ENCODE data around the gene ADORA2A.
A peak's percentile ranks its signal among the peaks of the same experiment; 100 is the strongest.

Gene ADORA2A

DNA sequence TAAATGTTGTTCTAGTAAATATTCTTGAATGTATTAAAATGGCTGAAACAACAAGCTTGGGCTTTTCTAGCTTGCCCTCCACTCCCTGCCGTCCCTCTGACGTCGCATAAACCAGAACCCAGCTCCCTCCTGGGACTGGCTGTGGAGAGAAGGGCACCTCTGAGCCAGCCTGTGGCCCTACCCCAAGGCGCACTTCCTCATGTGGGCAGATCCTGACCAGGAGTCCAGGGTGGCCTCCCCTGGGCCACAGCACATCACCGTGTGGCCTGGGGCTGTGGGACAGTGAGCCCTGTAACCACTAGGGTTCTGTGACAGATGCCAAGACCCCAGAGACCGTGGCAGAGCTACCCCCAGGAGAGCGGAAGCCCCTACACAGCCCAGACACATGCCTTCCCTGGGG lies 10.2 kb upstream of the ADORA2A start:
- DNase-seq (ENCODE audit: low read depth in 2 of 3, low spot score in 2 of 3), result no peak

DNA sequence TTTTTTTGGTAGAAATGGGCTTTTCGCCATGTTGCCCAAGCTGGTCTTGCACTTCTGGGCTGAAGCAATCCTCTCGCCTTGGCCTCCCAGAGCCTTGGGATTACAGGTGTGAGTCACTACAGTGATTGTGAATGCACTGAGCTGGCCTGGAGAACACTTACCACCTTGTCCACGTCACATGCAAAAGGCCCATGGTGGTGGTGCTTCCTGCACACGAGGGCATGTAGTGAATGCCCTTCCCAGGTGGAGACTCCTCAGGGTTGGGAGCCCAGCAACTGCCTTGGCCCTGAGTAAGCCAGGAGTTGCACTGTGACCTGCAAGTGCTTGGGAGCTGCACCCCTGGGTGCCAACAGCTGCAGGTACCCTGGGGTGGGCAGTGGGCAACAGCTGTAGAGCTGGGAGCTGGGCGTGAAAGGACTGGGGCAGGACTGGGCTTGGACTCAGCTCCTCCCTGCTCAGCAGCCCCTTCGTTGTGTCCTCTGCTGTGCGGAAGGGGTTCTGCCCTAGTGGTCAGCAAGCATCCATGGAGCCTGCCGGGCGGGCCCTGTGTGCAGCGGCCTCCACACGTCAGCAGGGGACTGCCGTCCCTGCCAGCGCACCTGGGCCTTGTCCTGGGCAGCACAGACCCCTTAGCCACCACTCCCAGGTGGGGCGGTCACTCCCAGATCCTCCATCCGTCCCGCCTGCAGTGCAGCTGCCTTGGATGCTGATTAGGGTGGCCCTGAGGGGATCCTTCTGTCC lies 9.3 kb upstream of the ADORA2A start:
- no peak for DNase-seq (ENCODE audit: low read depth in 2 of 3, low spot score in 2 of 3)

DNA sequence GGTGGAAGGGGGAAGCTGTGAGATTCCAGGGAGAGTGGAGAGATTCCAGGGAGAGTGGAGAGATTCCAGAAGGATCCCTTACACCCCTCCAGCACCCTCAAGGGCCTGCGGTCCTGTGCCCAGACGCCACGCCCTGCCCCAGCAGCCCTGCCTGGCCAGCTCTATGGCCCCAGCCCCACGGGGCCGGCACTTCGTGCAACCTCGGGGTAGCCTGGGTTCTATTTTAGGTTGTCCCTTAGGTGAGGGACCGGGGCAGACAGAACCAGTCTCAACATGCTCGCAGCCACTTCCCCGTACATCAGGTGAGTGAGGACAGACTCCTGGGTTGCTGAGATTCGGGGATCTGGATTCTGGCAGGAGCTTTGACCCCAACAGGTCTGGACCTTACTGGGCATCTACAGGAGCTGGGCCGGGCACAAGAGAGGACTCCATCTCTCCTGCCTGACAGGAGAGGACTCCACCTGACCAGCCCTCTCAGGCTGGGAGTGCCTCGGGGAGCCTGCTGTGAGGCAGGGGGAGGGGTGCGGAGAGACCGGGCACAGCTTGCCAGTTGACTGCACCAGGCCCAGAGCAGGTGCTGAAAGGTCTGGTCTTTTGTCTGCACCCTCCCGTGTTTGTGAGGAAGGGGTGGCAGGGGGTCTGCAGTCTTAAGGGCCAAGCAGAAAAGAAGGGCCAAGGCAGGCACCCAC lies 8.5 kb upstream of the ADORA2A start:
- no peak for DNase-seq (ENCODE audit: low read depth in 2 of 3, low spot score in 2 of 3)

GRCh38 chr22:24419475-24419850 lies 7.9 kb upstream of the ADORA2A start:
- DNase-seq (ENCODE audit: low read depth in 2 of 3, low spot score in 2 of 3), result no peak

GRCh38 chr22:24420072-24420976 lies 7.1 kb upstream of the ADORA2A start:
- DNase-seq (ENCODE audit: low read depth in 2 of 3, low spot score in 2 of 3), result no peak

DNA sequence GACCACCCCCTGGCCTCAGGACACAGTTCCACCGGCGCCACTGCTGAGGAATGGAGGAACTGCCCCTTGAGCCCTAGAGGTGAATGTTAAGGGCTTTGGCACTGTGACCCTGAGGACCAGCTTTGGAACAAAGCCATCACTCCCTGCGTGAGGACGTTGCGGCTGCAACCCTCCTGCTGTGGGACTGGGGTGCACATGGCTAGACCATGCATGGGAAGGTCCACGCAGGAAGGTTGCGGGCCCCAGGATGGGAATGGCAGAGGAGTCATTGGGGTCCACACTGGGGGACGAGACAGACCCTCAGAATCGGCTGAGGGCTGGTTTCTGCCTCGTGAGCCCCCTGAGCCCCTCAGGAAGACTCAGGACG lies 6.4 kb upstream of the ADORA2A start:
- no peak for DNase-seq (ENCODE audit: low read depth in 2 of 3, low spot score in 2 of 3)

DNA sequence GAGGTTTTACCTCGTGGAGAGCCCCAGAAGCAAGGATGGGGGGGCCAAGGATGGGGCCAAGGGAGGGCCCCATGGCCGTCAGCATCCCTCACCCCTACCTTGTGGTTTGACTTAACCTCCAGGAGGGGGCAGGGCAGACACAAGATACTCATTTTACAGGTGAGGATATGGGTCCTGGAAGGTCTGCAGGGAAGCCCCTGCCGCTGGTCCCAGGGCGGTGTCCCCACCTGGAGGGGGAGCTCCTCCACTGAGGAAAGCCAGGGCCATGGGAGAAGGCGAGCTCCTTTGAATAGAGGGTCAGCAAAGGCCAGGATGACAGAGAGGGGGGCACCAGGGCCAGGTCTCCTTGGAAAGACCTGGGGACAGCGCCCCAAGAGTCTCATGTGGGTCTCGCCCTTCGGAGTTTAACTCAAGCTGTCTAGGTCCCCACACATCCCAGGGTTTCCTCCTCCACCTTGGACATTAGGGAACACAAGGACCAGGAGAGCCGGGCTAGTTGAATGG lies 5.9 kb upstream of the ADORA2A start:
- no peak for DNase-seq (ENCODE audit: low read depth in 2 of 3, low spot score in 2 of 3)

DNA sequence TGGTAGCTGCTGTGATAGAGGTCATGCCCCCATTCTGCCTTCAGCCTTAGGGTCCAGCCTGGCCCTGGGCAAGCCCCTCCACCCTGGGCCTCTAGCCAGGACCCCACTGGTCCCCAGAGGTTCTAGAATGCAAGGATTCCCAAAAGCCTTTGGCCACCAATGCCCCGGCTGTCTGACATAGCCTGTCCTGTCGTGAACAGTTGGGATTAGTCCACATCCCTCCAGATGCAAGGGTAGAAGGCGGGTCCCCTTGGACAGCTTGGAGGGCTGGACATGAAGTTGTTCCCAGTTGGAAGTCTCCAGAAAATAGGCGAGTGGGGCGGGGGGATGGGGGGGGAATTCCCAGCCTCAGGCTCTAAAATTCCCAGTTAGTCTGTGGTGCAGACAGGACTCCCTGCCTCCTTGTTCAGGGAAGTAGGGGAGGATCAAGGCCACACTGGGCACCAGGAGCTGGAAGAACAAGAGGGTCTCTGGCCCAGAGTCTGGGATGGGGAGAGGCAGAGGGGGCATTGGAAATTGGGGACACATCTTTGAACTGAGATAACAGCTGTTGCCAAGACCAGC lies 5.2 kb upstream of the ADORA2A start:
- no peak for DNase-seq (ENCODE audit: low read depth in 2 of 3, low spot score in 2 of 3)

DNA sequence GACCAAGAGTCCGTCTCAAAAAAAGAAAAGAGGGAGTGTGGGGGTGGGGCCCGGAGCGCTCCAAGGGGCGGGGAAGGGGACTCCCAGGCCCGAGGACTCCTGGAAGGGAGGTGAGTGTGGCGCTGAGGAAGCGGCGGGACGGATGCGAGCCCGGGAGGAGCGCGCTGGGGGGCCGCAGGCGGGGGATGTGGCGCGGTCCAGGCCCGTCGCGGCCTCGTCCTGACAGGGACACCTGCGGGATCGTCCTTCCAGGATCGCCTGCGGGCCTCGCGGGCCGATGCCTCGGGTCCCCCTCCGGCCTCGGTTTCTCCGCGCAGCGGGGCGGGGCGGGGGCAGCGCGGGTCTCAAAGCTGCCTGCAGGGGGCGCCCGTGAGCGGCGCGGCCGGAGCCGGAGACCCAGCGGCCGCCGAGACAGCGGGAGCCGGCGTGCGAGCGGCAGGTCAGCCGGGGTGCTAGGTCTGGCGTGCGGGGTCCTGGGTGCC lies 3.8 kb upstream of the ADORA2A start:
- peak in 1 of 3 experiments; percentile 72 for DNase-seq (ENCODE audit: low read depth in 2 of 3, low spot score in 2 of 3)

DNA sequence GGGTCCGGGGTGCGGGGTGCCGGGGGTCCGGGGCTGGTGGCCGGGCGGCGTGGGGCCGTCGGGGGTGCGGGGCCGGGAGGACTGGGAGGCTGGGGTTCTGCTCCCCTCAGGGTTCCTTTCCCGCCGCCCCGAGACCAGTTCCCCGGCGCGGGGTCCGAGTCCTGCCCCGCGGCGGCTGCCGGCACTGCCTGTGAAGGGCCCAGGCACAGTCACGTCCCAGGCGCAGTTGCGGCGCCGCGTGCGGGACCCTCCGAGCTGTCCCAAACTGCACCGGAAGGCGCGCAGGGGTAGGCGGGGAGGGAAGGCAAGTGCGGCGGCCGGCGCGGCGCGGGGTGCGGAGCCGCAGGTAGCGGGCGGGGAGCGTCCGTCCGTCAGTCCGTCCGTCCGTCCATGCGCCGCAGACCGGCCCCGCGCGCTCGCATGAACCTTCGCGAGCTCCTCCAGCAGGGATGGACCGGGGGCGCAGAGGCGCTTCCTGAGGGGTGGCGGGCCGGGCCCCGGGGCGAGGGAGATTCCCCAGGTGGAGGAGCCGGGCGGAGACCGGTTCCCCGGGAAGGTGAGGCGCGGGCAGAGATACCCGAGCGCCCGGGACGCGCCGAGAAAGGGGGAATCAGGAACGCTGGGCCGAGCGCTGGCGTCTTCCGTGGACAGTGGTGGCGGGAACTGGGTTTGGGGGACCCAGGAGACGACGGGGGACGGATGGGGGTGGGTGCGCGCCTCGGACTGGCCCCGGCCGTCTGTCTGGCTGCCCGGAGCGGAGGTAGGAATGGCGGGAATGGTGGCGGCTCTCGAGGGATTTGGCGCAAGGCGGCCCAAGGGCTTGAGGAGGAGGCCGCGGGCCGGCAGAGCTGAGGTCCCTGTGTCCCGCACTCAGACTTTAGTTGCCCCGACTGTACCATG lies 3.1 kb upstream of the ADORA2A start:
- DNase-seq (ENCODE audit: low read depth in 2 of 3, low spot score in 2 of 3), result no peak

DNA sequence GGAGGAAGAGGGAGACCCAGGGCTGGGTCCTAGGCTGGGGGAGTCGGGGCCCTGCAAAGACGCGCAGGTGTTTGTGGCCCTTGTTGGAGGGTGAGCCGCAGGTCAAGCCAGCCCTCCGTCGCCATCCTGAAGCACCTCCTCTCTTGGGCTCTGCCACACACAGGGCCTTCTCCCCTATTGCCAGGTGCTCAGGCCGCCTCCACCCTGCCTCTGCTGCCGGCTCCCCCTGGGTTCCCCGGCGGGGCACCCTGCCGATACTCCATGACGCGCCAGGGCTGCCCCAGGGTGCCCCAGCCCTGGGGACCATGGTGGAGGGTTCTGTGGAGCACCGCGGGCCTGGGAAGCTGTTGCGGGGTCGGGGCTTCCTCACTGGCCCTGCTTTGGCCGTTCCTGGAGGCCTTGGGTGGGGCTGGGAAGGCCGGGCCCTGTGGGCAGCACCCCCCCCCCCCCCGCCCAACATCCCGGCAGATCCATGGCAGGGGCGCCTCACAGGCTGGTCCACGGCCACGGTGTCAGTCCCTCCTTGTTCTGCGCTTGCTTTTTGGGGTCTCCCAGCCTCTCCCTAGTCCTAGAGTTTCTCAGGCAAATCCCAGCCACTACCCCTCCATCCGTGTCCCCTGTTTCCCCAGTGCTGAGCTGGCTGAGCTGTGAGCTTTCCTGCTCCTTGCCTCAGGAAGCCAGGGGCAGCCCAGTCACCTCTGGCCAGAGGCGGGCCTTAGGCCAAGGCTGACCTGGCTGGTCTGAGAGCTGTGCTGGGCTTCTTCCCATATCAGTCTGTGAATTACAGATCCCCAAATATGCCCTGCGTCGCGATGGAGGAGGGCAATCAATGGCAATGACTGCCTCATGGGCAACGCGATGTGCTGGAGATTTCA lies 2.3 kb upstream of the ADORA2A start:
- DNase-seq (ENCODE audit: low read depth in 2 of 3, low spot score in 2 of 3), result no peak

DNA sequence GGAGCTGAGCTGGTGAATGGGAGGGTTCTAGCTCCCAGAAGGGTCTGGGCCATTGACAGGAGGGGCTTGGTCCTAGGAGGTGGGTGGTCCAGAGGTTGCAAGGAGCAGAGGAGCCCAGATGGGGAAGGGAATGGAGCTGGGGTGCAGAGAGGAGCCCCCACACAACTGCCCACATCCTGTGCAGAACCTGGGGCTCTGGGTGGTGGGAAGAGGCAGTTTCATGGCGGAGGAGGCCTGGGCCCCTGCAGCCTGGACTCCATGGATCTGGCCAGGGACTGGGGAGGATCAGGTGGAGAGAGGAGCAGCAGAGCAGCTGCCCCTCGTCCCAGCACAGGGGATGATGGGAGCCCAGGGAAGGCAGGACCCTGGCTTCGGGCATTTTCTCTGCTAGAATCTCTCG lies 963 bp upstream of the ADORA2A start:
- DNase-seq (ENCODE audit: low read depth in 2 of 3, low spot score in 2 of 3), result no peak

DNA sequence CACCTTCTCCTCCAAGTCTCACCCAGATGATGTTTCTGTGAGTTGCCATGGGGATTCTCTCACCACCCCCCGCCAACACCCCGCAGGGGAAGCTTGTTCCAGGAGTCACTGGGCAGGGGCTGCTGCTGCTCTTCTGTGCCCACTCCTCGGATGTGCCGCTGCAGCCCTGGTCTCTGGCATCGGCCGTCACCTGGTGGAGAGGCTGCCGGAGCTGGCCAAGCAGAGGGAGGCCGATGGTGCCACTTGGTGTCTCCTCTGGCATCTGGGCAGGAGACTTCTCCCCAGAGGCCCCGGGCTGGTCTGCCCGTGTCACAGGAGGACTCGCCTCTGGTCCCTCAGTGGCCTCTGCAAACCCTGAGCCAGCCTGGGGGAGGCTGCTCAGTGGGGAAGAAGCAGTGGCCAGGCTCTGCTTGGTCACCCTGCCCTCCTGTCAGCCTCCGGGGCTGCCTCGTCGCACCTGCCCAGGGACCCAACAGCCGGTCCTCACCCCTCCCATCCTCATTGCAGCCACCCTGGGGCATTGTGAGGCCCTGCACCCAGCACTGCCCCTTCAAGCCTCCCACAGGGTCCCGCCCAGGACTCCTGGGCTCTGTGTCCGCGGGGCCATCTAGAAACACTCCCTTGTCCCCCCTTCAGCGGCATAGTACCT lies 424 bp upstream of the ADORA2A start:
- DNase-seq (ENCODE audit: low read depth in 2 of 3, low spot score in 2 of 3), result no peak

DNA sequence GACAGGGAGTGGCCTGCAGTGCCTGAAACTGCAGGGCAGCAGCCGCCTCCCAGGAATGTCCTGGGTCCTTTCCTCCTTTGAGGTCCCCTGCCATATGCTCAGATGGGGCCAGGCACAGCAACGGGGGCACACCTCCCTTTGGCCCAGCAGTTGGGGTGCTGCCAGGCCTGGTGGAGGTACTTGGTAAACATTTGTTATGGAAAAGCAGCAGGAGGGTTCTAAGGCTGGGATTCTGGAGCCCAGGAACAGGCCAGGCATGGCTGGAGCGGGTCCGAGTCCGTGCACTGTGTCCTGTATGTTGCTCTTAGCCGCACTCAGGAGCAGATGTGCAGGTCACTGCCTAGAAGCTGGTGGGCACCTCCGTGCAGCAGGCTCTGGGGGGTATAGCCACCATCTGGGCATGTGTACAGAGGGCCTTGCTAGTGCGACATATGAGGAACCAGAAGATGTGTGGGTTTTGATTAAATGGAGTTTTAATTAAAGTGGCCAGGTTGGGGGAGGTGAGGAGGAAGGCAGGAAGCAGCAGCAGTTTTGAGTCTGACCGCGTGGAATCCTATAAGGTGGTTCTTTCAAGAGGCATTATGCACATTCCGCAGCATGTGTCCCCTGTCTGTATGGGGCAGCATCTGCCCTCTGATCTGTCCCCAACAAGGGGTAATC lies 1.5 kb downstream of the ADORA2A start:
- no peak for DNase-seq (ENCODE audit: low read depth in 2 of 3, low spot score in 2 of 3)

DNA sequence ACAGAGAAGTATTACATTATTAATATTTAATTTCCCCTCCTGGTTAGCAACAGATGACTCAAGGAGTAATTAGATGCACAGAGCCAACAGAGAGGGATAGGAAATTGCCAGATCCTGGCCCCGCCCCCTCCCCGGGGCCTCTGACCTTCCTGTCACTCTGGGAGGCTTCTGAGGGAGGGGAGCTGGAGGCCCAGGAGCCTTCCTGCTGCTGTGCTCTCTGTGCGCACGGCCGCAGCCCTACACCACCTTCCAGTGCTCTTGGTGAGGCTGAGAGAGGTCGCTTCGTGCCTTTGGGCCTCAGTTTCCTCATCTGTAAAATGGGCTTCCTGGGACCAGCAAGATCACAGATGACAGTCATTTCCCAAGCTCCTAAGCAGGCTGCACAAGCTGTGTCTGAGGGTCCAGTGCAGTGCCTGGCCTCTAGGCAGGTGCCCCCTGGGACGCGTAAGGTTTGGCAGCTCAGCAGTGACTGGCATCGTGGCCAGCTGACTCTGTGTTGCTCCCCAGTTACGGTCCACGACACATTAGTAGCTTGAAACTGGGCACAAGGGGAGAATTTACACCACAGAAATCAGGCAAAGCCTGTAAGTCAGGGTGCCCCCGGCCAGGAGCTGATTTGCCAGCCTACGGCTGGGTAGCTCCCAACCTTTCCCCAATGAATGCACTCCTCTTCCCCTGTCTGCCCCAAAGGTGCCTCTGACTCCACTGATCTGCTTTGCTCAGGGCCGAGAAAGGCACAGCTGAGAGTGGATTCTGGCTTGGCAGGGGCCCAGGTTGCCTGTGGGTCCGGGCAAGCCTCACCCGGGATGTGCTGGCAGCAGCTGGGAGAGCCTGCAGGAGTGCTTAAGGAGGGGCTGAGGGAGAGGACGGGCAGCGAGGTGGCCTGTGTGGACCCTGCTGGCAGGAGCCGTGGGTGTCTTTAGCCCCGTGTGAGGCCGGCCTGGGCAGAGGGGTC lies 2.3 kb downstream of the ADORA2A start:
- DNase-seq (ENCODE audit: low read depth in 2 of 3, low spot score in 2 of 3), result peak in 1 of 3 experiments; percentile 59

GRCh38 chr22:24430431-24431308 lies 3.3 kb downstream of the ADORA2A start:
- no peak for DNase-seq (ENCODE audit: low read depth in 2 of 3, low spot score in 2 of 3)
